Measurements from ENCODE around the gene SMC4. TPM values are rescaled to one million over a fixed set of nuclear protein-coding genes. Genes with fewer than 3 reads are reported as not detected.

SMC4 gene
- total and polyA plus RNA-seq, 2 of the 8 experiments (the other 6 are each of a cell fraction or from before 2014, with no cell fraction given): 26.6 to 118 TPM

DNA sequence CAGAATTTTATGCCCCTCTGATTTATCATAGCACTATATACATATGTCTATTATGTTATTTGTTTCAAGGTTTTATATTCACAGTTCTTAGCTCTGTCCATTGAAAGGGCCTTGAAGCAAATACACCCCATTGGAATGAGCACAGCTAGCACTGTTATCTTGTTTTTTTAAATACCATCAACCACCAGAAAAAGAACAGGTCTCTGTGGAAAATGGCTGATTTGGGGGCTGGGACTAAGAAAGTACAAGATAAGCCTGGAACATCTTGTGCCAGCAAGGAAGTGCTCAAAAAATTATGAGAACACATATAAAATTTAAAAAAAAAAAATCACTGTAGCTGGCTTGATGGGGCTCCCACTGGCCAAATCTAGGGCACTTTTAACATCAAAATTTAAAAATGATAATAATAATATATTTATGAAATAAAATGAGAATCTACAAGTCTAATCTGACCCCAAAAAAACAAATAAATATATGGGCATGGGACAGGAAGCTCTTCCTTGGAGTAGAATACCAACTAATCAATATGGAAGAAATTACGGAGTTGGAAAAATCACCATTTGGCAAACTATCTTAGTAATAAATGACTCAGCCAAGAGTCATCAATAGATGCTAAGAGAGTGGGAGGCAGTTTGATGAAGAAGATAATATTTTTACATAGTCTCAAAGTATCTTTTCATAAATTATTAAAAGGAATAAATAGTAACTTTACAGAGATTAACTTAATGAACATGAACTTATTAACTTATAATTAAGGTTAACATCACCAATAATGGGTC, 20.9 kb upstream of the SMC4 start:
- H3K36me3 ChIP-seq (ENCODE audit: control insufficient read depth in 2 of 4, insufficient read depth in 4 of 4, low read length in 3 of 4): peaks cover 0 to 13% (median 5%) of the 10 kb centered on the region in 4 experiments; a peak in 4 of 8 replicates
- FAIRE-seq: no peak
- H4K91ac ChIP-seq (replicated peaks; ENCODE audit: insufficient read length, low read length): no peak overlapping the region
- WGBS, 2 experiments (ENCODE audit: extremely low coverage in 1 of 2, insufficient coverage in 1 of 2, insufficient read length in 1 of 2, insufficient replicate concordance in 2 of 2, low coverage in 1 of 2, low lambda C conversion rate in 2 of 2, missing lambda C conversion rate in 1 of 2): 100% methylated on average over 1 of the region's 1 CpG; no CpG with 5 or more reads in 1 of the 2 experiments
- H2AK5ac ChIP-seq (ENCODE audit: low read depth, low read length): no peak overlapping the region
- H2BK20ac ChIP-seq (ENCODE audit: low read length): no peak overlapping the region
- H2AFZ ChIP-seq (ENCODE audit: low read length): no peak overlapping the region
- H3K27ac ChIP-seq (ENCODE audit: low read depth, low read length): no peak overlapping the region
- H2BK120ac ChIP-seq (replicated peaks; ENCODE audit: low read depth, low read length): no peak overlapping the region
- H3K27me3 ChIP-seq (replicated peaks in 1 of 4; ENCODE audit: control insufficient read depth in 3 of 4, extremely low read depth in 1 of 4, insufficient read depth in 3 of 4, low read length in 3 of 4): no peaks in the 10 kb centered on the region
- DNase-seq (ENCODE audit: low read depth in 1 of 2, low spot score in 2 of 2): no peak
- H3K79me1 ChIP-seq (ENCODE audit: low read depth, low read length): no peaks in the 10 kb centered on the region
- no peak overlapping the region for H3K4me3 ChIP-seq (ENCODE audit: extremely low read depth in 1 of 4, insufficient read depth in 2 of 4, low read depth in 3 of 4, low read length in 4 of 4)
- peaks cover 0 to 10% (median 1%) of the 10 kb centered on the region in 4 experiments; a peak in 2 of 7 replicates for H3K4me1 ChIP-seq (replicated peaks in 1 of 4; ENCODE audit: control insufficient read depth in 3 of 4, insufficient read depth in 4 of 4, low read length in 3 of 4)
- no peak overlapping the region for H3K4me2 ChIP-seq (ENCODE audit: insufficient read depth in 1 of 2, low read depth in 2 of 2, low read length in 2 of 2)
- no peak overlapping the region for H3K14ac ChIP-seq (ENCODE audit: insufficient read length)
- no peak overlapping the region for H3K4ac ChIP-seq (replicated peaks; ENCODE audit: insufficient read length, low read depth, low read length)
- H3K9me3 ChIP-seq (ENCODE audit: insufficient read depth in 2 of 2, low read depth in 1 of 2, low read length in 1 of 2): no peaks in the 10 kb centered on the region
- no peak overlapping the region for H2BK5ac ChIP-seq (ENCODE audit: low read depth, low read length)
- no peak overlapping the region for H2BK12ac ChIP-seq (ENCODE audit: low read depth, low read length)
- H4K5ac ChIP-seq (ENCODE audit: insufficient read length, low read depth, low read length): no peak overlapping the region
- no peak overlapping the region for H4K8ac ChIP-seq (ENCODE audit: extremely low read depth, insufficient read depth, low read length)
- H2BK15ac ChIP-seq (ENCODE audit: low read length): no peak overlapping the region
- no peak overlapping the region for H3K9ac ChIP-seq (replicated peaks in 1 of 4; ENCODE audit: extremely low read depth in 1 of 4, low read depth in 3 of 4, low read length in 3 of 4)
- H4K20me1 ChIP-seq (replicated peaks in 1 of 2; ENCODE audit: control insufficient read depth in 1 of 2, insufficient read depth in 2 of 2, low read length in 2 of 2): no peaks in the 10 kb centered on the region
- no peak overlapping the region for H3K23ac ChIP-seq (ENCODE audit: insufficient read length)
- H3K79me2 ChIP-seq (ENCODE audit: control insufficient read depth in 1 of 2, insufficient read depth in 2 of 2, low read length in 2 of 2): 0 out of 4 replicates have a peak, but pooled peaks cover 0 to 2% of the 10 kb centered on the region in 2 experiments
- ChIA-PET CTCF (ENCODE audit: partially characterized antibody) (interaction anchor here (0.6 kb wide), 1 partner anchor 119 kb away, joined by 3 read pairs; no protein-coding TSS in a partner anchor), POLR2A (ENCODE audit: partially characterized antibody) (interaction anchor here (0.7 kb wide), 1 partner anchor 29 kb away, joined by 3 read pairs; no protein-coding TSS in a partner anchor)
- H3K18ac ChIP-seq (ENCODE audit: extremely low read depth, low read length): no peak overlapping the region
- no peak overlapping the region for H3K56ac ChIP-seq (replicated peaks; ENCODE audit: insufficient read length, low read depth, low read length)
- H3K23me2 ChIP-seq (ENCODE audit: low read depth, low read length): no peaks in the 10 kb centered on the region
- TF ChIP-seq GTF2F1 (IDR thresholded peaks at IDR 0.05; ENCODE audit: borderline replicate concordance, low read depth, low read length) (no peak), JUN (IDR thresholded peaks at IDR 0.05; ENCODE audit: low read depth, low read length) (no peak), POU5F1 (IDR thresholded peaks at IDR 0.05; ENCODE audit: low read depth, low read length) (no peak), RXRA (IDR thresholded peaks at IDR 0.05; ENCODE audit: insufficient read depth, low read depth, low read length) (no peak), SP4 (IDR thresholded peaks at IDR 0.05; ENCODE audit: low read length) (no peak), TAF7 (optimal IDR thresholded peaks at IDR 0.05; ENCODE audit: borderline replicate concordance, low read depth, low read length) (no peak), CBX8 (IDR thresholded peaks at IDR 0.05; ENCODE audit: borderline replicate concordance, low read depth, low read length) (no peak), FOSL1 (IDR thresholded peaks at IDR 0.05; ENCODE audit: insufficient read depth, low read depth, low read length) (no peak), ZNF274 (IDR thresholded peaks at IDR 0.05; ENCODE audit: borderline replicate concordance, extremely low read depth, low read length) (no peak), ASH2L (IDR thresholded peaks at IDR 0.05; ENCODE audit: low read length) (no peak)
- TF ChIP-seq, protein P1, sequence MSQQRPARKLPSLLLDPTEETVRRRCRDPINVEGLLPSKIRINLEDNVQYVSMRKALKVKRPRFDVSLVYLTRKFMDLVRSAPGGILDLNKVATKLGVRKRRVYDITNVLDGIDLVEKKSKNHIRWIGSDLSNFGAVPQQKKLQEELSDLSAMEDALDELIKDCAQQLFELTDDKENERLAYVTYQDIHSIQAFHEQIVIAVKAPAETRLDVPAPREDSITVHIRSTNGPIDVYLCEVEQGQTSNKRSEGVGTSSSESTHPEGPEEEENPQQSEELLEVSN (IDR thresholded peaks at IDR 0.05): no peak
- TF ChIP-seq, protein P2, sequence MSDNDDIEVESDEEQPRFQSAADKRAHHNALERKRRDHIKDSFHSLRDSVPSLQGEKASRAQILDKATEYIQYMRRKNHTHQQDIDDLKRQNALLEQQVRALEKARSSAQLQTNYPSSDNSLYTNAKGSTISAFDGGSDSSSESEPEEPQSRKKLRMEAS (IDR thresholded peaks at IDR 0.05): no peak
